ENCODE measurements around the gene PRKAG3.

The PRKAG3 gene

DNA sequence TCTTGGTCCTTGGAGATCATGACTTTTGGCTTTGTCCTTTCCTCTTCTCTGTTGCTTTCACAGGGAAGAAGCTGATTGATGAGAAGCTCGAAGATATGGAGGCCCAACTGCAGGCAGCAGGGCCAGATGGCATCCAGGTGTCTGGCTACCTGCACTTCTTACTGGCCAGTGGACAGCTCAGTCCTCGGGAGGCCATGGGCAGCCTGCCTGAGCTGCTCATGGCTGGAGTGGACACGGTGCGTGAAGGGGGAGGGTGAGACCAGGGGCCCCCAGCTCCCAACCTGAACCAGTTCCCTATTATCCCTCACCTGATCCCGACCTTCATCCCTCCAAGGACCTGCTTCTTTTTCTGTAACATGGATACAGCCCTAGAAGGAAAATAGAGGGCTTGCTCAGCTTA is 18.7 kb downstream of the PRKAG3 start:
- DNase-seq: no peak

DNA sequence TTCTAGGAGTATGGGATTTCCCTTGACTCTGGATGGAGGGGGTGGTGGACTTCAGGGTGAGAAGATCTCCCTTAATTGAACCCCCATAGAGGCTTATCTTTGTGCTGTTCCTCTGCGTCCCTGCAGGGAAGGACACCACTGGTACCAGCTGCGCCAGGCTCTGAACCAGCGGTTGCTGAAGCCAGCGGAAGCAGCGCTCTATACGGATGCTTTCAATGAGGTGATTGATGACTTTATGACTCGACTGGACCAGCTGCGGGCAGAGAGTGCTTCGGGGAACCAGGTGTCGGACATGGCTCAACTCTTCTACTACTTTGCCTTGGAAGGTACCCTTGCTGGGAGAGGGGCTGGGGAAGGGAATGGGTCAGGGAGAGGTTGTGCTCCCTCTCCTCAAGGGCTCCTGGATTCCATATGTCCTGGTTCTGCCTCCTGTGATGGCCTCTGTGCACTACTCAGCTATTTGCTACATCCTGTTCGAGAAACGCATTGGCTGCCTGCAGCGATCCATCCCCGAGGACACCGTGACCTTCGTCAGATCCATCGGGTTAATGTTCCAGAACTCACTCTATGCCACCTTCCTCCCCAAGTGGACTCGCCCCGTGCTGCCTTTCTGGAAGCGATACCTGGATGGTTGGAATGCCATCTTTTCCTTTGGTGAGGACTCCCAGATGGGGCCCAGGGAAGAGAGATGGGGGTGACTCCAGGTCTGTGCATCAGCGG is 19.3 kb downstream of the PRKAG3 start:
- DNase-seq: no peak

DNA sequence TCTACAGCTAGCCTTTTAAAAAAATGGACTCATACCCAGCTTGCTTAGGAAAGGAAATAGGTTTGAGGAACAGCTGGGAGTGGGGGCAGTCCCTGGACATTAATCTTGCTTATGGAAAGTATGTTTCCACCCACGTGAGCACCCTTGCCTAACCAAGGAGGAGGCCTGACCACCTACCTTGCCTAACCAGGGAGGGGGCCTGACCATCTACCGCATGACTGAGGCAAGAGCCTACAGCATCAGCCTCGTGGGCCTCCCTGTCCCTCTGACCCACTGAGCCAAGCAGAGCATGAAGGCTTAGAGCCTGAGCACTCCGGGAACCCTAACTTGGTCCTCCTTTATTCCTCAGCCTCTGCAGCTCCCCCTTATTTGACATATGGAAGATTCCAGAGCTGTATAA is 20.2 kb downstream of the PRKAG3 start:
- DNase-seq: no peak

DNA sequence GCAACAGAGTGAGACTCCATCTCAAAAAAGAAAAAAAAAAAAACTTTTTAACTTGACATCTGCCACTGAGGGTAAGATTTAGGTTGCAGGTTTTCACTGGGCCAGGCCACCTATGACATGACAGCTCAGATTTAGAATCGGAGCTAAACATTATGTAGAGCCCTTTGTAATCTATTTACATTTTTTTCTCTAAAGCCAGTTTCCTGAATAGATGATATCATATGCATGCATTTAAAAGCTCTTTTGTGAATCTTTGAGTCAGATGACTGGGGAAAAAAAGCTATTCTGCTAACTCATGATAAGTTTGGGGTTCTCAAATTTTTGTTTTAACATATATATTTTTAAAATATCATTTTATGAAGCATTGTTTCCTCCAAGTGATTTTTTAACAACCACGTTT is 21.3 kb downstream of the PRKAG3 start:
- DNase-seq: no peak

DNA sequence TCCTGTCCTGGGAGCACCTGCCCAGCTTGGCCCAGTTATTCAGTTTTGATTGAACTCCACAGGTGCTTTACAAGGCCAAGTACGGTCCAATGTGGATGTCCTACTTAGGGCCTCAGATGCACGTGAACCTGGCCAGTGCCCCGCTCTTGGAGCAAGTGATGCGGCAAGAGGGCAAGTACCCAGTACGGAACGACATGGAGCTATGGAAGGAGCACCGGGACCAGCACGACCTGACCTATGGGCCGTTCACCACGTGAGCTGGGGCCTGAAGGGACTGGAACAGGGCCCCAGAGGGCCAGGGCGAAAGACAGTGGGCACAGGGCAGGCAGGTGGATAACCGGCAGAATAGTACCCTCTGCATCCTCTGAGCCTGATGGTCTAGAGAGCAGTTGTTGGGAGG is 22.1 kb downstream of the PRKAG3 start:
- DNase-seq: no peak

DNA sequence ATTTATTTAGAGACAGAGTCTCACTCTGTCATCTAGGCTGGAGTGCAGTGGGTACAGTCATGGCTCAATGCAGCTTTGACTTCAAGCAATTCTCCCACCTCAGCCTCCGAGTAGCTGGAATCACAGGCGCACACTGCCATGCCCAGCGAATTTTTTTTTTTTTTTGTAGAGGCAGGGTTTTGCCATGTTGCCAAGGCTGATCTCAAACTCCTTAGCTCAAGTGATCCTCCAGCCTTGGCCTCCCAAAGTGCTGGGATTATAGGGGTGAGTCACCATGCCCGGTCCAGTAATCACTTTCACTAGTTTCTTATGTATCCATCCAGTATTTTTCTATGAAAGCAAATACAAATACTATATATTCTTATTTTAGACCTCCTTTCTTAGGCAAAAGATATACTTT is 24.0 kb downstream of the PRKAG3 start:
- DNase-seq: no peak

DNA sequence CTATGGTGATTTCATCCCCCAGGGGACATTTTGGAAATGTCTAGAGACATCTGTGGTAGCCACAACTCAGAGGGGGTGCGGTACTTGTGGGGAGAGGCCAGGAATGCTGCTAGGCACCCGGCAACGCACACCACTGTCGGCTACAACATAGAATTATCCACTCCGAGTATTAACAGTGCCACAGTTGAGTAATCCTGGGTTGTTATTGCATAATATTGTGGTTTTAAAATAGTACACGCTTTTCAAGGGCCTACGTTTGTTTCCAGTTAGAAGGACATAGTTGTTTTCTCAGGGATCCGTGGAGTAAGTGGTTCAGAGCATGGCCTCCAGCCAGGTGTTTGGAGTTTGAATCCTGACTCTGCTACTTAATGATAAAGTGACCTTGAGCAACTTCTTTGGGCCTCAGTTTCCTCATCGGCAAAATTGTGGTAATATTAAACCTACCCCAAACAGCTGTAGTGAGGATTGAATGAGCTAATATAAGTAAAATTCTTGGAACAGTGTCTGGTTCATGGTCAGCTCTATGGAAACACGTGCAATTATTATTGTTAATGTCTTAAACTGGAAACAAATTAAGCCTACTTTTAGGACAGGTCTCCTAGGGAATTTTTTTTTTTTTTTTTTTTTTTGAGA is 25.1 kb downstream of the PRKAG3 start:
- peak in 1 of 2 experiments; percentile 59 for DNase-seq

DNA sequence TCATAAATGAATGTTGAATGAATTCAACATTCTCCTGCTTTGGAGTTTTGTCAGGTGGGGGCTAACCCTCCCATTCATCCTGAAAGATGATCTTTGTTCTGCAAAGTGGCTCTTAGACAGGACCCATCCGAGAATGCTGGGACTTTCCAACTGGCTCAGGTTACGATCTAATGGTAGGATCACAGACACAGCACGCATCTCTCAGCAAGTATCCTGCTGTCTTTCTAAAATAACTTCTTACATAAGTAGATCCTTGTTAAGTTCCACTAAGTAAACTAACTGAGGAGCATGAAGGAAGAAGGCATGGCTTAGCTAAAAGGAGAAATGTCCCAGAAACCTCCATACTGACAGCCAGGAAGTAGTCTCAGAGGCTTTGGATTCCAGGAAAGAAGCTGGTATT is 26.0 kb downstream of the PRKAG3 start:
- peak in 1 of 2 experiments; percentile 18 for DNase-seq

DNA sequence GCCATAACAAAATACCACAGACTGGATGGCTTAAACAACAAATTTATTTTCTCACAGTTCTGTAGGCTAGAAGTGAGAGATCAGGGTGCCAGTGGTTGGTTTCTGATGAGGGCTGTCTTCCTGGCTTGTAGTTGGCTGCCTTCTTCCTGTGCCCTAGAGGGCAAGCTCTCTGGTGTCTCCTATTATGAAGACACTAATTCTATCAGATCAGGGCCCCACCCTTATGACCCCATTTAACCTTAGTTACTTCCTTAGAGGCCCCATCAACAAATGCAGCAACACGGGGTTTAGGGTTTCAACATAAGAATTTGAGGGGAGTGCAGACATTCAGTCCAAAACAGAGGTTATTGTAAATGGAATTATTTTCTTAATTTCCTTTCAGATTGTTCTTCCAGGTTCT is 26.8 kb downstream of the PRKAG3 start:
- DNase-seq: no peak

DNA sequence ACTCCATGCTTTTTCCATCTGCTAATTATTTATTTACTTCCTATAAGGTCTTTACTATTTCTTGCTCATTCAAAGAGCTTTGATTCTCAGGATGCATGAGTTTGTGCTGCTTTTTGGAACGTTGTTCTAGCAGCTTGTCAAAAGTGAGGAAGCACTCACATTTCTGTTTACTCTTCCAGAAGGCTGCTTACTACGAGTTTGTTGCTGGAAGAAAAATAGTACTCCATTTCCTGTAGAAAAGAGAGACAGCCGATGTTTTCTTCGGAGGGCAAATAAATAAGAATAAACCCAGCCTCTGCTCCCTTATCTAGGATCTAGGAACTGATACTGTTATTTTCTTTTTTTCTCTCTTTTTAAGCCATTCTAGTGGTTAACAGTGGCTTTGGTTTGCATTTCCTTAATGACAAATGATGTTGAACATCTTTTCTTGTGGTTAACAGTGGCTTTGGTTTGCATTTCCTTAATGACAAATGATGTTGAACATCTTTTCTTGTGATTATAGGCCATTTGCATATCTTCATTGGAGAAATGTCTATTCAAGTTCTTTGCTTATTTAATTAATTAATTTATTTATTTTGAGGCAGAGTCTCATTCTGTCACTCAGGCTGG is 29.1 kb downstream of the PRKAG3 start:
- no peak for DNase-seq

DNA sequence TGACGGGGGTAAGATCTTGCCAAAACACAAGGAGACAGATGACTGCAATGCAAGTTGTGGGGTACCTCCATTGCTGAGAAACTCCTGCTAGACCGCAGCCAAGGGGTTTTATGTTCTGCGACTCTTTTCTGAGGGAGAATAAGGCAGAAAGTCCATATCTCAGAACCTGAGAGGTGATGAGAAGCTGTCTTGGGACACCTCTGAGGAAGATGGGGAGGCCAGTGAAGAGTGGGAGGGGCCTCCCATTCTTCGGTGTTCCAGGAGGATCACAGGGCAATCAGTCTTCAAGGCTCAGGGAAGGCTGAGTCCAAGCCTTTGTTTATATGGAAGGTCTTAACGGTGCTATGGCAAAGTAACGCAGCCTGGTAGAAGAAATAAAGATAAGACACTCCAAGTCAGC is 31.6 kb downstream of the PRKAG3 start:
- DNase-seq: no peak

DNA sequence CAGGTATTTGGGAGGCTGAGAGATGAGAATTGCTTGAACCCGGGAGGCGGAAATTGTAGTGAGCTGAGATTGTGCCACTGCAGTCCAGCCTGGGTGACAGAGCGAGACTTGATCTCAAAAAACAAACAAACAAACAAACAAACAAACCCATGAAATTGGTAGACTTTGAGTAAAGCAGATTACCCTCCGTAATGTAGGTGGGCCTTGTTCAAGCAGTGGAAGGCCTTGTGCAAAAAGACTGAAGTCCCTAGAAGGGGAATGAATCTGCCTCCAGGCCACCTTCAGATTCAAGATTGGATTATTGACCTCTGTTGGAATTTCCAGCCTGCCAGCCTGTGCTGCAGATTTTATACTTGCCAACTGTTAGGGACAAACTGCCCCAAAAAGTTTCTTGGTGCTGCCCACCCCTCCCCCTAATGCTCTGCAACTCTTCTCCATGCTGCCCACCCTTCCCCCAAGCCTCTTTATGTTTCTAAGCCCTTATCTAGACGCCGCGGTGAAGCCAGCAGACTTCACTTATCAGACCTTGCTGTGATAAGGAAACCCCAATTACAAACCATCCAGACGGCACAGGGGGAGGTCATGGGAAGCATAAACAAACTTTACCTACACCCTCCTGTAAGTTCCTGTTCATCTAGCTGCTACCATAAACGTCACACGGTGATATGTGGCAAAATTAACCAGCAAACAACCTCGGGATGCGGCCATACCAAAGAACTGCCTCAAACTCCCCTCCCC is 32.7 kb downstream of the PRKAG3 start:
- no peak for DNase-seq

DNA sequence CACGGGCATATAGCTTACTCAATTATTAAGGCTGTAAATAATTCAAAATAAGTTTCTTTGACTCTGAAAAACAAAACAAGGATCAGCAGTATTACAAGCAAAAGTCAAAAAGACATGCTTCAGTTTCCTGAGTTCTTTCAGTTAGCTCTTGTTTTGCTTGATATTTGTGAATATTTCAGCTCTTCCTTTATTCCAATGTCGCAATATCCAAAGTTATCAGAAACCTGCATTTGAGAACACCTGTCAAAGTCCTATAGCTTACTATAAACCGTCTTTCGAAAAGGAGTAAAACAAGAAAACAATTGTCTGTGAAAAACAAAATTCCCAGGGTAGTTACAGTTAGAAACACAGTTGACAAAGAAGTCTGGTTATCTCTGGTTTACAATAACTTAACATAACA is 34.9 kb downstream of the PRKAG3 start:
- DNase-seq: no peak

DNA sequence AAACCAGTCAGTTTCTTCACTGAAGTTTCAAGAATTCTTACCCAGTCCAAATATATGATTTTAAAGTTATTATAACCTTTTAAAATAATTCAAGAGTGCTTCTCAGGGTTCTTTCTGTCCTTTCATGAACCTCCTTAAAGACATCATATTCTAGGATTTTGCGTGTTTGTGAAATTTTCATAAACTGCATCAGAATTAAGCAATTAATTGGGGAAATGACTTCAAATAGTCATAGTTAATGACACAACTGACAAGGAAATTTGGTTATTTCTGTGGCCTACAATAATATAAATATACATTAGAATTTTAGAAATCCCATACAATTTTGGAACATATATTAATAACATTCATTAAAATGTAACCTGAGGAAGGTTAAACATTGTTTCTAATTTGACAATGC is 39.2 kb downstream of the PRKAG3 start:
- DNase-seq: no peak

DNA sequence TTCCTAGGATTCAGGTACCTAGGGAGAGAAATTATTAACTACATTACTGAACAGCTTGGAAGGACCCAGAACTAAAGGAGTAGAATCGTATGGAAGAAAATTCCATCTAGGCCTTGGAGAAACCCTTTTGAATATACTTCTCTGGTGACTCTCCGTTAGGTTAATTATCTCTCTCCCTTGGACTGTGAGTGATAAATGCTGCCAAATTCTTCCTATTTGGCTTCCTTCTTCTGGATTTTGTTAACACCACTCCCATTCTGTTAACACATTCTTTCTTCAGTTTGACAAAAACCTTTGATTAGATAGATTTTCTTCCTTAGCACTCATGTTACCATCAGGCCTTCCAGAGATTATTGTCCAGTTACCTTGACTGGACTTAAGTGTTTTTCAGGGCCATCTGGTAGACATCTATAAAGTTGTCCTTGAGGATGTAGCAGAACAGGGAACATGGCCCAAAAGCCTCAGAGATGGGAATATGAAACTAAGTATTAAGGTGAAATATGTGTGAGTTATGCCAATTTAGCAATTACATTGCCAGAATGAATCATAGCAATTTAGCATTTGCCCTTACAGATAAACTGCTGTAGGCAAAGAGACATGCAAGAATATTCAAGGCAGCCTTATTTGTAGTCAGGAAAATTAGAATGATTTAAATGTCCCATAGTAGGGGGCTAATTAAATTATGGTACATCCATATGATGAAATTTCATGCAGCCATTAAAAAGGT is 42.9 kb downstream of the PRKAG3 start:
- no peak for DNase-seq

DNA sequence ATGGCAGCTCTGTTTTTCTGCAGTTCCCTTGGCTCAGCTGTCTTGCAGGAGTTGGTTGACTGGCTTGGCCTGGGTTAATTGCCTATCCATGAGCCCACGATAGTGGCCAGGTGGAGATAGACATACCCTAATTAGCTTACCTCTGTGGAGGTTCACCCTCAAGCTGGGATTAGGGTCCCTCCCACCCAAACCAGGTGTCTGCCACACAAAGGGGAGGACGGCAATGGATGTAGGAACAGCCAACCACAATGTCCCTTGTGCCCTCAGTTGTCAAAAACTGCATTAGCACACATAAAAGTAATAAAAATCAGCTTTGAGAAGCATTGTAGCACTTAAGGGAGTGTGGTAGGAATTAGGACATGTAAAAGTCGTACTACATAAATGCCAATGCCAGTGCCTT is 45.5 kb downstream of the PRKAG3 start:
- no peak for DNase-seq

DNA sequence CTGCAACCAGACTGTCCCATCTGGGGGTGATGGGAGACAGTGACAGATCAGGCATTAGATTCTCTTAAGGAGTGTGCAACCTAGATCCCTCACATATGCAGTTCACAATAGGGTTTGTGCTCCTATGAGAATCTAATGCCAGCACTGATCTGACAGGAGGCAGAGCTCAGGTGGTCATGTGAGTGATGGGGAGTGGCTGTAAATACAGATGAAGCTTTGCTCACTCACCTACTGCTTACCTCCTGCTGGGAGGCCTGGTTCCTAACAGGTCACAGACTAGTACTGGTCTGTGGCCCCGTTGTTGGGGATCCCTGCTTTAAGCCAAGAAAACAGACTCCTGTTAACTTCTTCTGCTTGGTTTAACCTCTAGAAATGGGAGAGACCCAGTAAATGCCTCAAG is 46.5 kb downstream of the PRKAG3 start:
- no peak for DNase-seq

DNA sequence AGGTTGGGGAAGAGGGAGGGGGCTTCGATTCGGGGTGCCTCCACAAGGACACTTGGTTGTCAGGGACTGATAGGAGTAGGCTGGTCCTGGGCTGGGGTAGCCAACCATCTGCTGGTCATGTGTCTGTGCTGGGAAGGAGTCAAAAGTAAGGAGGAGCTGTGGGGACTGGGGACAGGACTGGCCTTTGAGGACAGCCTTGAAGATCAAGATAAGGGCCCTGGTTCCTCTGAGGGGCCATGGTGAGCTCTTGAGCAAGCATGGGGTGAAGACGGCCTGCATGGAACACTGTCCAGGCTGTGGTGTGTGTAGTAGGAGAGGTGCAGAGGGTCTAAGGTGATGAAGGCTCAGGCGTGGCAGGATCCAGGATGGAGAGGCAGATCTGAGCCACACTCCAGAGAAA is 47.9 kb downstream of the PRKAG3 start:
- DNase-seq: no peak

DNA sequence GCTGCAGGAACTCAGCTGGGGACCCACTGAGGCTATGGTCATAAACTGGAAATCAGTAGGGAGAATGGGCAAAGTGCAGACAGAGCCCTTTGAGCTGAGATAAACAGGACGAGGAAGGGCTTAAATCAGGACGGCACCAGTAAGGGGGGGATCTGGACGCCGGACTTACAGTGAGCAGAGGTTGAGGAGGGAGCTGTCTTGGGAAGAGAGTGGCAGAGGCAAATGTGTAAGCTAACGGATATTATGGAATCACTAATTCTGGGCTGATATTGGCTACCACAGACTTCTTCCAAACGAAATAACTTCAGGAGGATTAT is 49.1 kb downstream of the PRKAG3 start:
- no peak for DNase-seq

DNA sequence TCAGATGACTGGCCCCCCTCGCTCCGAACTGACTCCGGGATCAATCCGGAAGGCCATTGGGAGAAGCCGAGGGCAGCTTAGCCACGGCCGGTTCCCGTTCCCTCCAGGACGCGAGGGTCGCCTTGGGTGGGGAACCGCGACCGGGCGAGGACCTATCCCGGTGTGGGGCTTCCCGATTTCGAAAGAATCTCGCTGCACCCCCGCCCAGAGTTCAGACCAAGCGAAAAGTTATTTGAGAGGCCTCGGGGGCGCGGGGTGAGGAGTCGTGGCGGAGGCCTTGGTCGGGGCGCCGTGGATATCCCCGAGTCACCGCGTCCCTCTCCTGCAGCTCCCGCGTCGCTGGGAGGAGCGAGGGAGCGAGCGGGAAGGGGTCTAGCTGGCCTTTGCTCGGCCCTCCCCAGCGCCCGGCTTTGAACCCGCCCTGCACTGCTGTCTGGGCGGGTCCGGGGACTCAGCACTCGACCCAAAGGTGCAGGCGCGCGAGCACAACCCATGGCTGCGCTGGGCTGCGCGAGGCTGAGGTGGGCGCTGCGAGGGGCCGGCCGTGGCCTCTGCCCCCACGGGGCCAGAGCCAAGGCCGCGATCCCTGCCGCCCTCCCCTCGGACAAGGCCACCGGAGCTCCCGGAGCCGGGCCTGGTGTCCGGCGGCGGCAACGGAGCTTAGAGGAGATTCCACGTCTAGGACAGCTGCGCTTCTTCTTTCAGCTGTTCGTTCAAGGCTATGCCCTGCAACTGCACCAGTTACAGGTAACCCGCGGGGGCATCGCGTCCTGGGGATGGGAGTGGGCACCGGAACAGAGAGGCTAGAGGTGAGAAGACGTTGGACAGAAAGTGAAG is 49.7 kb downstream of the PRKAG3 start, which contains the start of gene CYP27A1:
Gene CYP27A1 (plus strand): TSS at position 457 of the 837 bp plus-strand sequence. CDS start 36 bp downstream, at position 493.
- DNase-seq: no peak

DNA sequence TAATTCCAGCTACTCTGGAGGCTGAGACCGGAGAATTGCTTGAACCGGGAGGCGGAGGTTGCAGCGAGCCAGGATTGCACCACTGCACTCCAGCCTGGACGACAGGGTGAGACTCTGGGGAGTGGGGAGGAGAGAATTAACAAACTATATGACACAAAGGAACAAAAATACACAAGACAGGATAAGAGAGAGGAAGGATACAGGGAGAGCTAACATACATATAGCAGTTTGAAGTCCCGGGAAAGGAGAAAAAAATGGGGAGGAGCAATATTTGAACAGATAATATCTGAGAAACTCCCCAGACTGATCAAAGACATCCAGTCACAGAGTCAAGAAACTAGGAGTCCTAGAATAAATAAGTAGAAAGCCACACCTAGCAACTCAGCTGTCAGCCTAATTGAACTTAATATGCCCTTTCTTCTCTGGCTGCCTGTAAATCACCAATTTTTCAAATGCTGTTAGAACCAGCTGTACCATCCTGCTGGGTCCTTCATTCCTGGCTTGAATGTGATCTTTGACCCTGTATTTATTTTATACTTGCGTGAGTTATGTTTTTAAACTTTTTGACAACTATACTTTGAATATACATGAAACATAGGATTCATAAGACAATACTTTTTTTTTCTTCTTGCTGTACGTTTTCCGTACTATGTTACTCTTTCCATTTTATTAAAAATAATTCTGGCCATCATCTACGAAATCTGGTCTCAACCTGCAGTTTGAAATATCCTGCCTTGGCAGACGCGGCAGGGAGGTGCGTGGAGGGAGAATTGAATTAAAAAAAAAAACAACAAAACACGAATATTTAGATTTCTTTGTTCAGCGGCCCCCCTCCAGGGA is 50.5 kb downstream of the PRKAG3 start:
- no peak for DNase-seq
